ENCODE measurements around the gene KAT5. TPM values are rescaled to one million over a fixed set of nuclear protein-coding genes. Genes with fewer than 3 reads are reported as not detected.
"Not testable (repeated sequence)": the region's sequence is repeated elsewhere in the genome, so short reads cannot be mapped to it uniquely, and the experiment has no call there.

The KAT5 gene
- total and polyA plus RNA-seq, 4 donors: 45.3 to 95.3 (median 79.3) TPM

DNA sequence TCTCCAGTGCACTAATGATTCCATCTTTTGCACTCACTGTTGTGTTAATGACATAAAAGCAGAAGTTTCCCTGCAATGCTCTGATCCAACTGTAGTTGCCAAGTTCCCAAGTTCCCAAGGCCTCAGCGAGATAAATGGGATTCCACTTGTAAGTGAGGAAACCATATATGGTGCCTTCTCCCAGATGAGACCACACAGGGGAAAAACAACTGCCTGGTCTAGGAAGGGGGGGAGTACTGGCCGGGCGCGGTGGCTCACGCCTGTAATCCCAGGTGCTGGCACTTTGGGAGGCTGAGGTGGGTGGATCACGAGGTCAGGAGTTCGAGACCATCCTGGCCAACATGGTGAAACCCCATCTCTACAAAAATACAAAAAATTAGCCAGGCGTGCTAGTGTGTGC is 26.1 kb upstream of the KAT5 start:
- ATAC-seq (ENCODE audit: insufficient read depth, low FRiP score) (no peak), DNase-seq (no peak)
- H3K4me3 ChIP-seq: no peak overlapping the region
- no peaks in the 10 kb centered on the region for H3K9me3 ChIP-seq (ENCODE audit: control insufficient read depth in 4 of 4, insufficient read depth in 3 of 4, low read length in 3 of 4)
- 88 to 93% methylated on average over 8 of the region's 8 CpGs for WGBS, 2 donors
- no peaks in the 10 kb centered on the region for H3K27me3 ChIP-seq (ENCODE audit: control insufficient read depth in 3 of 3, insufficient read depth in 3 of 3, low read length in 2 of 3)
- H3K36me3 ChIP-seq (ENCODE audit: control insufficient read depth in 4 of 4, insufficient read depth in 4 of 4, low read length in 4 of 4): no peaks in the 10 kb centered on the region
- TF ChIP-seq, protein P1, sequence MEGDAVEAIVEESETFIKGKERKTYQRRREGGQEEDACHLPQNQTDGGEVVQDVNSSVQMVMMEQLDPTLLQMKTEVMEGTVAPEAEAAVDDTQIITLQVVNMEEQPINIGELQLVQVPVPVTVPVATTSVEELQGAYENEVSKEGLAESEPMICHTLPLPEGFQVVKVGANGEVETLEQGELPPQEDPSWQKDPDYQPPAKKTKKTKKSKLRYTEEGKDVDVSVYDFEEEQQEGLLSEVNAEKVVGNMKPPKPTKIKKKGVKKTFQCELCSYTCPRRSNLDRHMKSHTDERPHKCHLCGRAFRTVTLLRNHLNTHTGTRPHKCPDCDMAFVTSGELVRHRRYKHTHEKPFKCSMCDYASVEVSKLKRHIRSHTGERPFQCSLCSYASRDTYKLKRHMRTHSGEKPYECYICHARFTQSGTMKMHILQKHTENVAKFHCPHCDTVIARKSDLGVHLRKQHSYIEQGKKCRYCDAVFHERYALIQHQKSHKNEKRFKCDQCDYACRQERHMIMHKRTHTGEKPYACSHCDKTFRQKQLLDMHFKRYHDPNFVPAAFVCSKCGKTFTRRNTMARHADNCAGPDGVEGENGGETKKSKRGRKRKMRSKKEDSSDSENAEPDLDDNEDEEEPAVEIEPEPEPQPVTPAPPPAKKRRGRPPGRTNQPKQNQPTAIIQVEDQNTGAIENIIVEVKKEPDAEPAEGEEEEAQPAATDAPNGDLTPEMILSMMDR (IDR thresholded peaks at IDR 0.05; ENCODE audit: control extremely low read depth, extremely low read depth): no peak
- no peak overlapping the region for H3K9ac ChIP-seq (ENCODE audit: insufficient read depth in 1 of 2, low read length in 2 of 2)
- no peaks in the 10 kb centered on the region for H3K4me1 ChIP-seq (ENCODE audit: control insufficient read depth in 5 of 5, insufficient read depth in 5 of 5, low read length in 5 of 5)
- no peak overlapping the region for H3K27ac ChIP-seq (ENCODE audit: low read depth in 1 of 2, low read length in 1 of 2)

DNA sequence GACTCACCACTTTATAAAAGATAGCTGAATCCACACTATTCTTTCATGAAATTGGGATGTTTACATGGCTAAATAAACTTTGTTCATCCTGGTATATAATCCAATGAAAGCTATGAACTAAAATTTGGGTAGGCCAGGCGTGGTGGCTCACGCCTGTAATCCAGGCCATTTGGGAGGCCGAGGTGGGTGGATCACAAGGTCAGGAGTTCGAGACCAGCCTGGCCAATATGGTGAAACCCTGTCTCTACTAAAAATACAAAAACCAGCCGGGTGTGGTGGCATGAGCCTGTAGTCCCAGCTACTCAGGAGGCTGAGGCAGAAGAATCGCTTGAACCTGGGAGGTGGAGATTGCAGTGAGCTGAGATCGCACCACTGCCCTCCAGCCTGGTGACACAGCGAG is 20.2 kb upstream of the KAT5 start:
- not testable (repeated sequence) for H3K4me1 ChIP-seq (ENCODE audit: control insufficient read depth in 5 of 5, insufficient read depth in 5 of 5, low read length in 5 of 5); H3K27ac ChIP-seq (ENCODE audit: low read depth in 1 of 2, low read length in 1 of 2); DNase-seq; H3K27me3 ChIP-seq (ENCODE audit: control insufficient read depth in 3 of 3, insufficient read depth in 3 of 3, low read length in 2 of 3); ATAC-seq (ENCODE audit: insufficient read depth, low FRiP score); H3K36me3 ChIP-seq (ENCODE audit: control insufficient read depth in 4 of 4, insufficient read depth in 4 of 4, low read length in 4 of 4); H3K4me3 ChIP-seq; H3K9ac ChIP-seq (ENCODE audit: insufficient read depth in 1 of 2, low read length in 2 of 2); H3K9me3 ChIP-seq (ENCODE audit: control insufficient read depth in 4 of 4, insufficient read depth in 3 of 4, low read length in 3 of 4)
- WGBS, 2 donors: 93 to 96% methylated on average over 8 of the region's 8 CpGs

DNA sequence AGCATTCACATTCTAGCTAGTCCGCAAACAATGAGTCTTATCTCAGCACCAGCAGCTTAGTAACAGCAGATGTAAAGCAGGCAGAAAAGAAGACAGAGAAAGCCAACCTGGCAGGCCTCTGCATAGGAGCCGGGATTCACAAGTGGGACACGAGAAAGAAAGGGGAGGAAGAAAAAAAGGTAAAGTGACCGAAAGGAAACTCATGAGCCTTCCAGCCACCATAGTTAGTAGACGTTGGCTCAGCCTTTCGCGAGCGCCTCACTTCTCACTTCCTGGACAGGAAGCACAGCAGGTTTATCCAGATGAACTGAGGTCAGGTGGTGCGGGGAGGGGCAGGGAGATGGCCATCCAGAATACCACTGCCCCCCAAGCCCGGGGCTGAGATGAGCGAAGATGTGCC is 19.7 kb upstream of the KAT5 start:
- Histone ChIP-seq H3K4me3 (no peak overlapping the region), H3K4me1 (ENCODE audit: control insufficient read depth in 5 of 5, insufficient read depth in 5 of 5, low read length in 5 of 5) (no peaks in the 10 kb centered on the region), H3K9me3 (ENCODE audit: control insufficient read depth in 4 of 4, insufficient read depth in 3 of 4, low read length in 3 of 4) (no peaks in the 10 kb centered on the region), H3K9ac (ENCODE audit: insufficient read depth in 1 of 2, low read length in 2 of 2) (no peak overlapping the region), H3K36me3 (ENCODE audit: control insufficient read depth in 4 of 4, insufficient read depth in 4 of 4, low read length in 4 of 4) (no peaks in the 10 kb centered on the region), H3K27me3 (ENCODE audit: control insufficient read depth in 3 of 3, insufficient read depth in 3 of 3, low read length in 2 of 3) (no peaks in the 10 kb centered on the region), H3K27ac (ENCODE audit: low read depth in 1 of 2, low read length in 1 of 2) (no peak overlapping the region)
- WGBS, 2 donors: 52 to 55% methylated on average over 11 of the region's 11 CpGs
- TF ChIP-seq, protein P1 (IDR thresholded peaks at IDR 0.05; ENCODE audit: control extremely low read depth, extremely low read depth): no peak
- ATAC-seq (ENCODE audit: insufficient read depth, low FRiP score) (no peak), DNase-seq (peak in 1 of 3 donors; percentile 12)

DNA sequence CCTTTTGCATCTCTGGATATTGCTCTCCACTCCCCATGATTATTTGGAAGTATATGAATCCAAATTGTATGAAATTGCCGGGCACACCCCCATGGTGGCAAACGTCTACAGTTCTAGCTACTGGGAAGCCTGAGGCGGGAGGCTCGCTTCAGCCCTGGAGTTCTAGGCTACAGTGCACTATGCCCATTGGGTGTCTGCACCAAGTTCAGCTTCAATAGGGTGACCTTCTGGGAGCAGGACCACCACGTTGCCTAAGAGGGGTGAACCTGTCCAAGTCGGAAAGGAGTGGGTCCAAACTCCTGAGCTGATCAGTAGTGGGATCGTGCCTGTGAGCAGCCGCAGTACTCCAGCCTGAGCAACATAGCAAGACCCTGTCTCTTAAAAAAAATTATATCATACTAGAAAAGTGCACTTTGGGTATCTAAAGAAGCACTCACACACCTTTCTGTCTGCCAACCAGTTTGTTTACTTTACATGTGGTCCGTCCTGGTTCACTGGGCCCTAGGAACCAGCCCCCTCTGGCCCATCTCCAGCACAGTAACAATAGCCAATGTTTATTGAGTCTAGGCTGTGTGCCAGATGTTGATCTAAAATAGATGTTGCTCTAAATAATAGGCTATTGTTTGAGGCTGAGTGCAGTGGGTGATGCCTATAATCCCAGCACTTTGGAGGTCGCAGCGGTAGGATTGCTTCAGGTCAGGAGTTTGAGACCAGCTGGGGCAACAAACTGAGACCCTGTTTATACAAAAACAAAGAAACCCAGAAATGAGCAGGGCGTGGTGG is 16.4 kb upstream of the KAT5 start:
- Histone ChIP-seq H3K27me3 (ENCODE audit: control insufficient read depth in 3 of 3, insufficient read depth in 3 of 3, low read length in 2 of 3) (no peaks in the 10 kb centered on the region), H3K4me1 (ENCODE audit: control insufficient read depth in 5 of 5, insufficient read depth in 5 of 5, low read length in 5 of 5) (no peaks in the 10 kb centered on the region), H3K4me3 (no peak overlapping the region), H3K27ac (ENCODE audit: low read depth in 1 of 2, low read length in 1 of 2) (no peak overlapping the region), H3K9ac (ENCODE audit: insufficient read depth in 1 of 2, low read length in 2 of 2) (no peak overlapping the region), H3K9me3 (ENCODE audit: control insufficient read depth in 4 of 4, insufficient read depth in 3 of 4, low read length in 3 of 4) (no peaks in the 10 kb centered on the region), H3K36me3 (ENCODE audit: control insufficient read depth in 4 of 4, insufficient read depth in 4 of 4, low read length in 4 of 4) (no peaks in the 10 kb centered on the region)
- DNase-seq (peak in 2 of 3 donors; percentile 46 to 67), ATAC-seq (ENCODE audit: insufficient read depth, low FRiP score) (no peak)
- WGBS, 2 donors: 65 to 87% methylated on average over 12 of the region's 12 CpGs
- TF ChIP-seq, protein P1 (IDR thresholded peaks at IDR 0.05; ENCODE audit: control extremely low read depth, extremely low read depth): no peak
